WI38 (cell line): ENCODE measurements around the gene TMEM267.
A peak's percentile ranks its signal among the peaks of the same experiment; 100 is the strongest.
"Not testable (repeated sequence)": the region's sequence is repeated elsewhere in the genome, so short reads cannot be mapped to it uniquely, and the experiment has no call there.

Source experiments
- H3K4me3 ChIP-seq: 2 replicates; pipeline ENCODE4 v1.5.1; 2011; ENCODE audit warnings: low read depth, mild to moderate bottlenecking, control low read depth, low read length
- TF ChIP-seq, protein P1 (sequence below): IDR thresholded peaks from 2 replicates; pipeline ENCODE4 v1.5.1; 2012; ENCODE audit warnings: low read depth, mild to moderate bottlenecking, control low read depth, low read length

The TMEM267 gene

DNA sequence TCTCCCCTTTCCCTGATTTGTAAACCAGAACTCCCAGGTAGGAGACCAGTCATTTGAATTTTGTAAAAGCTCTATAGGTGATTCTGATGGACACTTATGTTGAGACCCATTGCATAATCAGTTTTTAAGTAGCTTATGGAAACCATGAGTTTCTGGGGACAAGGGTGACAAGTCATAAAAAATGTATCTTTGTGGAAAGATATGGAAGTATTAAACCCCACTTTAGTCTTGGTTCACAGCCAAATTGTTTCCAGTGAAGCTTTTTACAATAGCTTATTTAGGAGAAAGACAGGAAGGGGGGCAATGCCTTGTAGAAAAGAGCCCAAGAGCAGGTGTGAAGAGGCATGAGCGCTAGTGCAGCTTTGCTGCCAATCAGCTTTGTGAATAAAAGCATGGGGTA, 71.0 kb downstream of the TMEM267 start:
- no peak overlapping the region for H3K4me3 ChIP-seq
- TF ChIP-seq, protein P1, sequence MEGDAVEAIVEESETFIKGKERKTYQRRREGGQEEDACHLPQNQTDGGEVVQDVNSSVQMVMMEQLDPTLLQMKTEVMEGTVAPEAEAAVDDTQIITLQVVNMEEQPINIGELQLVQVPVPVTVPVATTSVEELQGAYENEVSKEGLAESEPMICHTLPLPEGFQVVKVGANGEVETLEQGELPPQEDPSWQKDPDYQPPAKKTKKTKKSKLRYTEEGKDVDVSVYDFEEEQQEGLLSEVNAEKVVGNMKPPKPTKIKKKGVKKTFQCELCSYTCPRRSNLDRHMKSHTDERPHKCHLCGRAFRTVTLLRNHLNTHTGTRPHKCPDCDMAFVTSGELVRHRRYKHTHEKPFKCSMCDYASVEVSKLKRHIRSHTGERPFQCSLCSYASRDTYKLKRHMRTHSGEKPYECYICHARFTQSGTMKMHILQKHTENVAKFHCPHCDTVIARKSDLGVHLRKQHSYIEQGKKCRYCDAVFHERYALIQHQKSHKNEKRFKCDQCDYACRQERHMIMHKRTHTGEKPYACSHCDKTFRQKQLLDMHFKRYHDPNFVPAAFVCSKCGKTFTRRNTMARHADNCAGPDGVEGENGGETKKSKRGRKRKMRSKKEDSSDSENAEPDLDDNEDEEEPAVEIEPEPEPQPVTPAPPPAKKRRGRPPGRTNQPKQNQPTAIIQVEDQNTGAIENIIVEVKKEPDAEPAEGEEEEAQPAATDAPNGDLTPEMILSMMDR, result no peak

DNA sequence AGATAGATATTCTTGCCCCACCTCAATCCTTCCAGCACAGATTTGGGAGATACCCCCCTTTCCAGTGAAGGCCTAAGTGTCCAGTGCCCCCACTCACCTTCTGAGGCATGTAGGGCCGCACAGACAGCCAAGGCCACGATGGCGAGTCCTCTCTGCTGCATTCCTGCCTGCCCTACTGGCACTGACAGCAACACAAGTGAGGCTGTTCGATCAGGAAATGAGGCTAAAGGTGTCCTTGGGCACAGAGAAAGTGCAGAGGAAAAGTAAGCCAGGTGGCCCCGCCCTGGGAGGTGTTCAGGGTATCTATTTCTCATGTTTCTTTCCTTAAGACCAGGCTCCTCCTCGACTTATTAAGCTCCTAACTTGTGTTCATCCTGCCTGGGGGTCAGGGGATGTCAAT, 71.5 kb downstream of the TMEM267 start, which contains the start of gene CCL28:
Gene CCL28 (minus strand): TSS at position 236 of the 400 bp plus-strand sequence. CDS start 75 bp downstream, at position 161.
- no peak within 1 kb of the TSS for H3K4me3 ChIP-seq
- TF ChIP-seq, protein P1, result no peak

DNA sequence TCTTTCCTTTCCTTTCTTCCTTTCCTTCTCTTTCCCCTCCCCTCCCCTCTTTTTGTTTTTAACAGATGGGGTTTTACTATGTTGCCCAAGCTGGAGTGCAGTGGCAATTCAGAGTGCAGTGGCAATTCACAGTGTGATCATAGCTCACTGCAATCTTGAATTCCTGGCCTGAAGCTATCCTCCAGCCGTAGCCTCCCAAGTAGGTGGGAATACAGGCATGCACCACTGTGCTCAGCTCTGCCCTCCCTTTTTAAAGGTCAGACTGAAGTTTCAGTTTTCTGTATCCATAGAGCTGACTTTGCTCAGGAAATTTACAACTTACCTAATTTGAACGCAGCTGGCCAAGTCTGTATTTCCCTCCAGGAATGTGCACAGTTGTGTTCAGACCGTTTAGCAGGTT, 72.2 kb downstream of the TMEM267 start:
- TF ChIP-seq, protein P1, result no peak
- no peak overlapping the region for H3K4me3 ChIP-seq

DNA sequence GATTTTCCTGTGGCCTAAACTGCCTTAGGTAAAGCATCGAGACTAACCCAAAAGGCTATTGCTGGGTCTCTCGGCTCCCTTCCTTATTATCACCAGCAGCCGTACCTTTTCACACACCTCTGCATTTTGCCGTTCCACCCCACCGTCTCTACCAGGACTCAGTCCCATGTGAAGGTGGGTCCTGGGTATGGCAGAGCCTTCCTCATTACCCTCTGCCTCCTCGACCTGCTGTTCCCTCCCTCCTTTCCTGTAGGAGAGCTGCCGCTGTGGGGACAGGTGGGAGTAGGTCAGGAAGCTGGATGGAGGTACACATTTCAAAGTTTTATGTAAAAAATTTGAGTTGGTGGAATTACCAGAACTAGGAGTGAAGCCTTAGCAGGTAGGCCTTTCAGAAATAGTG, 73.3 kb downstream of the TMEM267 start:
- H3K4me3 ChIP-seq, result no peak overlapping the region
- TF ChIP-seq, protein P1, result no peak

DNA sequence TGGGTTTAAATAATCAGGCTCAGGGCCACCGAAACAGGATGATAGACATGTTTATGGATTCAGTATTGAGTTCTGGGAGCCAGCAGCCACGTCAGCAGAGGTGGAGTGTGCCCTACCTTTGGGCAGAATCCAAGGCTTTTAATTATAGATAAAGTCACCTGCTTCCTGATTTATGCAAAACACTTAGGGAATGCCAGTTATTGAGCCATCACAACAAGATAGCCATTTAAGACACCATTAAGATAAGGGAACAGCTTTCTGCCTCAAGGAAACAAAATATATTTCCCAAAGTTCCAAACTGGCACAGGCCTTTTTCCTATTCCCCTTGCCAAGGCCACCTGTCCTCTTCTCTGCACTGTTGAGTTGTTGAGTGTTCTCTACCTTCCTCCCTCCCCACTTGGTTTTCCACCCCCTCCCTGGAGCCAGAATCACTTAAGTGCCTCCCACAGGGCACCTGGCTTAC, 73.8 kb downstream of the TMEM267 start:
- TF ChIP-seq, protein P1, result no peak
- no peak overlapping the region for H3K4me3 ChIP-seq

DNA sequence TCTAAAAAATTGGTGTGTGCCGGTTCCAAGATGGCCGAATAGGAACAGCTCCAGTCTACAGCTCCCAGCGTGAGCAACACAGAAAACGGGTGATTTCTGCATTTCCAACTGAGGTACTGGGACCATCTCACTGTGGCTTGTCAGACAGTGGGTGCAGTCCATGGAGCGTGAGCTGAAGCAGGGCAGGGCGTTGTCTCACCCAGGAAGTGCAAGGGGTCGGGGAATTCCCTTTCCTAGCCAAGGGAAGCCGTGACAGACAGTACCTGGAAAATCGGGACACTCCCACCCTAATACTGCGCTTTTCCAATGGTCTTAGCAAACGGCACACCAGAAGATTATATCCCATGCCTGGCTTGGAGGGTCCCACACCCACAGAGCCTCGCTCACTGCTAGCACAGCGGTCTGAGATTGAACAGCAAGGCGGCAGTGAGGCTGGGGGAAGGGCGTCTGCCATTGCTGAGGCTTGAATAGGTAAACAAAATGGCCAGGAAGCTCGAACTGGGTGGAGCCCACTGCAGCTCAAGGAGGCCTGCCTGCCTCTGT, 81.1 kb downstream of the TMEM267 start:
- H3K4me3 ChIP-seq, result not testable (repeated sequence)

DNA sequence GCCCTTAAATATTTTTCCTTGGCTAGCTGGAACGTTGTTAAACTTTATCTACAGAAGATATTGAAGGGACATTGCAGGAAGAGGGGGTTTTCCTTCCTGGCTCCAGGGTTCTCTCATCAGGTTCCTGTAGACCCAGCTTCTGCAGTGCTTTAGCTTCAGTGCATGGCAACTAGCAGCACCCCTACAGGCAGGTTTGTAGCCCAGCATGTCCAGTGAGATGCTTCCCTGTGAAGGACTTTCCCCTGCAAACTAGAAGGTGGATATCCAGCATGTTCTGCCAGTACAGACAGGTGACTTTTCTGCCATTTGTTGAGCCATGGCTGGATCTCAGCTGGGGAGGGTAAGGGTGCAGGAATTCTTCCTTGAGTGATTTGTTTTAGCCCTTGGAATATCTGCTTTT, 81.8 kb downstream of the TMEM267 start:
- TF ChIP-seq, protein P1, result peak; percentile 33
- H3K4me3 ChIP-seq, result no peak overlapping the region

DNA sequence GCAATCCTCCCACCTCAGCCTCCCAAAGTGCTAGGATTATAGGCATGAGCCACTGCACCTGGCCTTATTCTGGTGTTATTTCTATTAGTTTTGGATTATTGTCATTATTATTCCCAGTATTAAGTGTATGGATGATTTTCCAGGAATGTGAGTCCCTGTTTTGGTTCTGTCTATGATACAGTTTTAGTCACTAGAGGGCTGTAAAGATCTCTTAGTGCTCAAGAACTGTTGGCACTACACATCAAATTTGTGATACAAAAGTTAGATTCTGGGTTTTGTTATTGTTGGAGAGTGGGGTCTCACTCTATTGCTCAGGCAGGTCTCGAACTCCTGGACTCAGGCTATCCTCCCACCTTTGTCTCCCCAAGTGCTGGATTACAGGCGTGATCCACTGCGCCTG, 83.6 kb downstream of the TMEM267 start:
- H3K4me3 ChIP-seq, result no peak overlapping the region
- TF ChIP-seq, protein P1, result no peak
